Activated effector memory CD4-positive, alpha-beta T cell treated with Interleukin-2 at 50 U/mL for 16 hours (primary cell): ENCODE data around the gene TSR3.

Experiments
- DNase-seq: peaks from one replicate; pipeline ENCODE4 v3.0.0-alpha.2; 2020

The TSR3 gene

DNA sequence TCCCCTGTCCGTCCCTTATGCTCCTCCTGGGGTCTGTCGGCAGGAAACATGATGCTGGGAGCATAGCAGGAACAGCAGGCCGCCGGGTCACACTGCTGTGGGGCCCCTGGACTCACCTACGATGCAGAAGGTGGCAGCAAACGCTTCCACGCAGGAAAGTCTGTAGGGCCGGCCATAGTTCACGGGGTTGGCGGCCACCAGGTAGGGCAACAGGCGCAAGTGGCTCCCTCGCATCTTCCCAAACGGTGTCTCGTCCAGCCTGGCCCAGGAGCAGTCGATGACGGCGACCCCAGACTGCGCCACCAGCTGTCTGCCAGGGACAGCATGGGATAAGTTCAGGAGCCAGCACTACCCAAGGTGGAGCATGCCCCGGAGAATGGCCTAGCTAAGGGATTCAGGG, 987 bp downstream of the TSR3 start:
- DNase-seq, result no peak

DNA sequence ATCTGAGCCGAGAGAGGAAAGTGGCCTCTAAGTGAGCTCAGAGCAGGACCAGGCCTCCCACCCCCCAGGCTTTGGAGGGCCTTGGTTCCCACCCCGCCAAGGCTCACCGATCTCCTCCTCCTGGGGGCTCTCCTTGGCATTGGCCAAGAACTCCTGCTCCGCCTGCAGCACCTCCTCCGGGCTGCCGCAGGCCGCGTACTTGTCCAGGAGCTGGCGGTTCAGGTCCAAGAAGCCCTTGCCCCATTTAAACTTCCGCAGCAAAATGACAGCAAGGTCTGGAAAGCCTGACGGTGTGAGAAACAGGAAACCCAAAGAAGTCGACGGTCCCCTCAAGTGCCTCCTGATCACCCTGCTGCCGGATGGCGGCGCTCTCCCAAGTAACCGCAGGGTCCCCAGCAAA, 1.7 kb downstream of the TSR3 start:
- DNase-seq, result no peak

DNA sequence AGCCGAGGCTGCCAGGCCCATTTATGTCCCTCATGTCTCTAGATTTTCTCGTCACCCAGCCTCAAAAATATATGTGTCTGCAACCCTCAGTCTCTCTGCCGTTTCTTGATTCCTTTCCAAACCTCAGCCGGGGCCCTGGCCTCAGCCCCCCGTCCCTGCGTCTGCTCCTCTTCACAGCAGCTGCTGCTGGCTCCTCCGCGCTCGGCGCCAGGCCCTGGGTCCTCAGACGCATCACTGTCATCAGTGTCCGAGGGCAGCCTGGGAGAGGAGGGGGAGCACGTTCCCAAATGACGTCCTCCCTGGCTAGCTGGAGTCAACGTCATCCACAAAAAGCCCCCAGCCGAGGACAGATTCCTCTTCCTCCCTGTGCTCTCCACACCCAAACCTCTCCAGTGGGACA, 2.3 kb downstream of the TSR3 start:
- no peak for DNase-seq

GRCh38 chr16:1348926-1349325, 2.8 kb downstream of the TSR3 start:
- no peak for DNase-seq

DNA sequence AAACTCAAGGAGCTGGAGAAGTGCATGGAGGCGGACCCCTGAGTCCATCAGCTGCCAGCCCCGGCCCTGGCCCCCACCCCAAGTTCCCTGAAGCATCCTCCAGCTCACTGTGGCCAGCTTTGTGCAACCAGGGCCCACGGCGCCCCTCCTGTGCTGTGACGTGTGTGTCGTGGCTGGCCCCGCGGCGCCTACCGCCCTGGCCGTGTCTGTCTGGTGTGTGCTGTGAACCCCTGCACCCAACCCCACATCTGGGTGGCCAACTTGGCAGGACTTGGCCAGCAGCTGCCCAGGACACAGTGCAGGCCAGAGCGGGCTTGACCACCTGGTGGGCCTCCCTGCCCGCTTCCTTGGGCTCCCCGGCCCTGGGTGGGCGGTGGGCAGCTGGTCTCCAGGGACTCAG, 3.2 kb downstream of the TSR3 start:
- no peak for DNase-seq

- no peak for DNase-seq
Observed at GRCh38 chr16:1347962-1348361, 3.7 kb downstream of the TSR3 start.

GRCh38 chr16:1347286-1347855, 4.3 kb downstream of the TSR3 start:
- DNase-seq, result no peak

GRCh38 chr16:1346422-1347285, 5.0 kb downstream of the TSR3 start:
- DNase-seq, result no peak

DNA sequence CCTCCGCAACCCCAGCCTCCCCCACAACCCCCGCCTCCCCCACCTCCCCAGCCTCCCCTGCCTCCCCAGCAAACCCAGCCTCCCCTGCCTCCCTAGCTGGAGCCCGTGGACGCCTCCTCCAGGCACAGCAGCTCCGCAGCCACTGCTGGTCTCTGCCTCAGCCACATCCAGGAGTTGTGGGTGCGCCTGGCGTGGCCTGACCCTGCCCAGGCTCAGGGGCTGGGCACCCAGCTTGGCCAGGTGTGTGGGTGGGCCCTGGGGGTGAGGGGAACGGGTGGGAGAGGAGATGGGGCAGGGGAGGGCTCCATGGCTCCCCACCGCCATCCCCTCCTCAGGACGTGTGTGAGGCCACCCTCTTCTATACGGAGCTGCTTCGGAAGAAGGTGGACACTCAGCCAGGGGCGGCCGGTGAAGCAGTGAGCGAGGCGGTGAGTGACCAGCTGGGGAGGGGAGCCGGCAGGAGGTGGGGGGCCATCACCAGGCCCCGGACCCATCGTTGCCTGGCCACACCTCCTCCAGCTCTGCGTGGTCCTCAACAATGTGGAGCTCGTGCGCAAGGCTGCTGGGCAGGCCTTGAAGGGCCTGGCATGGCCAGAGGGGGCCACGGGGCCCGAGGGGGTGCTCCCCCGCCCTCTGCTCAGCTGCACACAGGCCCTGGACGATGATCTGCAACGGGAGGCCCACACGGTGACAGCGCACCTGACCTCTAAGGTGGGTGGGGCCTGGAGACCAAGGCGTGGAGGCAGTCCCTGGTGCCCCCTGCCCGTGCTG, 5.8 kb downstream of the TSR3 start:
- no peak for DNase-seq

DNA sequence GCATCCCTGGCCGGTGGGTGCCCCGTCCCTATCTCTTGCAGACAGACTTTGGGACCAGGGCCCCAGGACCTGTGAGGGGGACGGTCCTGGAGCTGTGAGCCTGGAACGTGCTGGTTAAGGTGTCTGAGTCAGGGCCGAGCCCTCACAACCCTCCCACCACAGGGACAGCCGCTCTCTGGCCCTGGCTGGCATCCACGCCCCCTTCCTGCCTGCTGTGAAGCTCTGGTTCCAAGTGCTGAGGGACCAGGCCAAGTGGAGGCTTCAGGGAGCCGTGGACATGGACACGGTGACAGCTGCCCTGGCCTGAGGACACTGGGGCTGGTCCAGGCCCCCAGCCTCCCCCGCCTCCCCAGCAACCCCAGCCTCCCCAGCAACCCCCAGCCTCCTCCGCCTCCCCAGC, 6.6 kb downstream of the TSR3 start:
- no peak for DNase-seq

GRCh38 chr16:1344499-1344898, 7.2 kb downstream of the TSR3 start:
- no peak for DNase-seq

DNA sequence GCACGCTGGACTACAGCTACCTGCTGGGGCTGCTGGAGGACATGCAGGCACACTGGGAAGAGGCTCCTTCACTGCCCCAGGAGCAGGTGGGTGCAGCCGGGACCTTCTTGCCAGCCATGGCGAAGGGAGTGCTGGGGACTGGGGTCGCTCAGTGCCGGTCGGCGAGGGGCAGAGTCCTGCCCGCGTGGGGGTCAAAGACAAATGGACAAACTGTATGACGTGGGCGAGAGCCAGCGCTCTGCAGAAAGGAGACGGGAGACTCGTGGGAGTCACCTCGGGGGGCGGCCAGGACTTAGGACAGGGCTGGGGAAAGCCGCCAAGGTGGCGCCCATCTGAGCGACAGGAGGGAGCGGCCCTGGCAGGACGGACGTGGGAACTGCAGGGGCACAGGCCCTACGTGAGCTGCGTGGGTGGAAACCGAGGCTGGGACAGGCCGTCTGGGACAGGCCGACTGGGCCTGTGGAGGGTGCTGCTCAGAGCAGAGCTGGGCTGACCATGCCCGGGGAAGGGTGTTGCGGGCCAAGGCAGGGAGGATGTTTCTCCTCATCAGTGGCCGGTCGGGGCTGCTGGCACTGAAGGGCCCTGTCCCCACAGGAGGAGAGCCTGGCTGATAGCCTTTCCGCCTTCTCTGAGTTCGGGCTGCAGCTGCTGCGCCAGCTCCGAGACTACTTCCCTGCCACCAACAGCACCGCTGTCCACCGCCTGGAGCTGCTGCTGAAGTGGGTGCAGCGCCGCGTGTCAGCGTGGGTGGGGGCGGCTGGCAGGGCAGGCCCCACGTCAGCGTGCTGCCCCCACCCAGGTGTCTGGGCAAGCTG, 8.0 kb downstream of the TSR3 start:
- no peak for DNase-seq

- DNase-seq, result peak; percentile 94
Observed at GRCh38 chr16:1342526-1343427, 8.9 kb downstream of the TSR3 start.

DNA sequence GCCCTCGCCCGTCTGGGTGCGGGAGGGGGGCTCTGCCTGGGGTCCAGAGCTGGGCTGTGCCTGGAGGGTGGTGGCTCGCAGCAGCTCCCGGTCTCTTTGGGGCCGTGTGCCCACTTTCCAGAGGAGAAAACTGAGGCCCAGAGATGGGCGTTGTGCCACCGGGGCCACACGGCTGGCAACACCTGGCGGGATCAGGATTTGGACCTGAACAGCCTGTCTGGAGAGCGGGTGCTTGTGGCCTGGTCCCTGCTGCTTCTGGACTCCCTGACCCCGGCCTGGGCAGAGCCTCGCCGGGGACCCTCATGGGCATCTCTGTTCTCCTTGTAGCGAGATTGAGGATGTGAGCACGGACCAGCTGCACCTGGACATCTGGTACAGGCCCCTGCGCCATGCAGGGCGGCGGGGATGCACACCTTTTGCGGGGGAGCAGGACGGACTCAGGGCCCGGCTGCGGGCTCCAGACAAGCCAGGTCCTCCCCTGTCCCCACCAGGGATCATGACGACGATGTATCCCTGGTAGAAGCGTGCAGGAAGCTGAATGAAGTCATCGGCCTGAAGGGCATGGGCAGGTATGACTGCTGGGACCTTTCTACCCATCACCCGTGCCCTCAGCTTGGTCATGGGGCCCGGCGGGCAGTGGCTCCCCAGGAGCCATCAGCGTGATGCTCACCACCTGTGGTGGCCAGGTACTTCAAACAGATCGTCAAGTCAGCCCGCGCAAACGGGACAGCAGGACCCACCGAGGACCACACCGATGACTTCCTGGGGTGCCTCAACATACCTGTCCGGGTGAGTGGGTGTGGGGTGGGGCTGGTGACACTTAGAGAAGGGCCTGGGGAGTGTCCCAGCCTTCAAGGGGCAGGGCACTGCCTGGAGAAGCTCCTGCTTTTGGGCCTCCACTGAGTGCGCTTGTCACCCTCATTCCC, 9.9 kb downstream of the TSR3 start:
- DNase-seq, result no peak

- DNase-seq, result no peak
Observed at GRCh38 chr16:1340730-1341494, 10.8 kb downstream of the TSR3 start.

- no peak for DNase-seq
Observed at GRCh38 chr16:1338855-1339675, 12.6 kb downstream of the TSR3 start.

DNA sequence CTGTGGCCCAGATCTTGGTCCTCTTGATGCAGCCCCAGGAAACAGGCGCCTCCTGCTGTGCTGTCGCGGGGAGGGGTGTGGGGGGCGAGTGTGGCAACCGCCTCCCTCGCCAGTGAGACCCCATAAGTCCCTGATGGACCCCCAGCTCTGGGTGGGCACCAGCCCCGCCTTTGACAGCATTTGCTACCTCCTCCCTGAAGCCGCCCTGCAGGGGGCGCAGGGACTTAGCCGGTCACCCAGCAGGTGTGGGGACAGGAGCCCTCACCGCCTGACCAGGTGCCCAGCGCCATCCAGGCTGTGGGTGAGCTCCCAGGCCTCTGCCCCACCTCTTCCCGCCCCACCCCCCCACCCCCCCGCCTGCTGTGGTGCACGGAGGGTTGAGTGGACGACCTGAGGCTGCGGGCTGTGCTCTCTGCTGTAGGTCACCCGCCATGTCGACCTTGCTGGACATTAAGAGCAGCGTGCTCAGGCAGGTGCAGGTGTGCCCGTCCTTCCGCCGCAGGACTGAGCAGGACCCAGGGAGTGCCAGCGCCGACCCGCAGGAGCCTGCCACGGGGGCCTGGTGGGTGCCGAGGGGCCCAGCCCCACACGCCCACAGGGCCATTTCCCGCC, 13.5 kb downstream of the TSR3 start:
- no peak for DNase-seq

GRCh38 chr16:1337486-1337885, 14.2 kb downstream of the TSR3 start:
- DNase-seq, result no peak

DNA sequence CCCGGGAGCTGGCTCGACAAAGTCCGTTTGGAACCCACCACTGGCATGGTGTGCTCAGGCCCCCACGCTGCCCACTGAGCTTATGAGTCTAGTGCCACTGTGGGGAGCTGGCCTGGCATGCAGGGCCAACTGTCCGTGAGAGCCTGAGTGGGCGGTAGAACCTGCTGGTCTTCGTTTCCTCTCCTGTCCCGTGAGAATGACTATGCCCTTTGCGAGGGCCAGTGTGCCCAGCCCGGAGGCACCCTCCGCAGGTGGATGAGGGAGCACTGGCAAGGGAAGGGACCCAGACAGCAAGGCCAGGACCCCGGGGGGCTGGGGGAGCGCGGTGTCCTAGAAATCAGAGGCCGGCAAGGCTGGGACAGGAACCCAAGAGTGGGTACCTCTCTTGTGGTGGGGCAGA, 15.1 kb downstream of the TSR3 start:
- DNase-seq, result no peak
